ENCODE measurements around the gene RGP1.

The RGP1 gene

GRCh38 chr9:35757226-35757891 lies 8.3 kb downstream of the RGP1 start:
- peak overlapping the region; percentile 91 for H3K27ac Mint-ChIP-seq
- H3K27me3 Mint-ChIP-seq, result peaks cover 3% of the 10 kb centered on the region
- peak; percentile 40 for DNase-seq
- H3K4me3 Mint-ChIP-seq, result peak overlapping the region; percentile 90
- no peaks in the 10 kb centered on the region for H3K9me3 Mint-ChIP-seq
- CTCF ChIA-PET, result interaction anchor here (0.8 to 4.4 kb wide), 10 partner anchors 10 to 78 kb away, joined by 3 to 25 read pairs (median 4); partner anchors contain the start of genes CREB3, GBA2, SPAG8 and TLN1
- H3K4me1 Mint-ChIP-seq, result peaks cover 45% of the 10 kb centered on the region
- peaks cover 23% of the 10 kb centered on the region for H3K36me3 Mint-ChIP-seq

GRCh38 chr9:35757892-35758275 lies 8.8 kb downstream of the RGP1 start:
- no peaks in the 10 kb centered on the region for H3K9me3 Mint-ChIP-seq
- no peak for DNase-seq
- peaks cover 3% of the 10 kb centered on the region for H3K27me3 Mint-ChIP-seq
- CTCF ChIA-PET, result no interaction called here
- no peak overlapping the region for H3K27ac Mint-ChIP-seq
- H3K36me3 Mint-ChIP-seq, result peaks cover 21% of the 10 kb centered on the region
- H3K4me3 Mint-ChIP-seq, result peak overlapping the region; percentile 90
- H3K4me1 Mint-ChIP-seq, result peaks cover 45% of the 10 kb centered on the region

GRCh38 chr9:35758475-35759050 lies 9.5 kb downstream of the RGP1 start:
- no peaks in the 10 kb centered on the region for H3K9me3 Mint-ChIP-seq
- peaks cover 3% of the 10 kb centered on the region for H3K27me3 Mint-ChIP-seq
- peak overlapping the region; percentile 69 for H3K4me3 Mint-ChIP-seq
- CTCF ChIA-PET, result no interaction called here
- DNase-seq, result no peak
- H3K4me1 Mint-ChIP-seq, result peaks cover 45% of the 10 kb centered on the region
- H3K36me3 Mint-ChIP-seq, result peaks cover 16% of the 10 kb centered on the region
- H3K27ac Mint-ChIP-seq, result no peak overlapping the region

- H3K4me3 Mint-ChIP-seq, result no peak overlapping the region
Observed at GRCh38 chr9:35759795-35760194, 10.7 kb downstream of the RGP1 start.

GRCh38 chr9:35760651-35761050 lies 11.6 kb downstream of the RGP1 start:
- Mint-ChIP-seq H3K27me3 (peaks cover 3% of the 10 kb centered on the region), H3K4me1 (peaks cover 44% of the 10 kb centered on the region), H3K9me3 (no peaks in the 10 kb centered on the region), H3K27ac (no peak overlapping the region), H3K4me3 (no peak overlapping the region), H3K36me3 (peaks cover 15% of the 10 kb centered on the region)
- no peak for DNase-seq
- CTCF ChIA-PET, result interaction anchor here (0.8 to 1.4 kb wide), 3 partner anchors 12 to 115 kb away, joined by 3 to 5 read pairs (median 4); partner anchors contain the start of genes GBA2 and RGP1

More at GRCh38 chr9:35759795-35760194, 10.7 kb downstream of the RGP1 start:
- peaks cover 45% of the 10 kb centered on the region for H3K4me1 Mint-ChIP-seq
- H3K9me3 Mint-ChIP-seq, result no peaks in the 10 kb centered on the region
- H3K36me3 Mint-ChIP-seq, result peaks cover 15% of the 10 kb centered on the region
- H3K27ac Mint-ChIP-seq, result no peak overlapping the region
- CTCF ChIA-PET, result interaction anchor here (0.8 to 1.2 kb wide), 2 partner anchors 16 to 115 kb away, joined by 3 to 4 read pairs; no protein-coding TSS in a partner anchor
- no peak for DNase-seq
- peaks cover 3% of the 10 kb centered on the region for H3K27me3 Mint-ChIP-seq

GRCh38 chr9:35763181-35763580 lies 14.1 kb downstream of the RGP1 start:
- no peak overlapping the region for H3K27ac Mint-ChIP-seq
- no peaks in the 10 kb centered on the region for H3K27me3 Mint-ChIP-seq
- H3K4me1 Mint-ChIP-seq, result peaks cover 25% of the 10 kb centered on the region
- DNase-seq, result no peak
- CTCF ChIA-PET, result no interaction called here
- H3K4me3 Mint-ChIP-seq, result no peak overlapping the region
- H3K9me3 Mint-ChIP-seq, result no peaks in the 10 kb centered on the region
- H3K36me3 Mint-ChIP-seq, result peaks cover 13% of the 10 kb centered on the region

- DNase-seq, result no peak
- H3K36me3 Mint-ChIP-seq, result peaks cover 13% of the 10 kb centered on the region
- H3K4me1 Mint-ChIP-seq, result peaks cover 19% of the 10 kb centered on the region
- no peak overlapping the region for H3K27ac Mint-ChIP-seq
- no peak overlapping the region for H3K4me3 Mint-ChIP-seq
- no peaks in the 10 kb centered on the region for H3K27me3 Mint-ChIP-seq
- CTCF ChIA-PET, result no interaction called here
- no peaks in the 10 kb centered on the region for H3K9me3 Mint-ChIP-seq
Observed at GRCh38 chr9:35763803-35764202, 14.7 kb downstream of the RGP1 start.

- H3K9me3 Mint-ChIP-seq, result no peaks in the 10 kb centered on the region
- peaks cover 3% of the 10 kb centered on the region for H3K36me3 Mint-ChIP-seq
- CTCF ChIA-PET, result interaction anchor here (0.7 to 1.1 kb wide), 2 partner anchors 10 to 55 kb away, joined by 3 to 4 read pairs; no protein-coding TSS in a partner anchor
- no peak overlapping the region for H3K4me3 Mint-ChIP-seq
- H3K27ac Mint-ChIP-seq, result no peak overlapping the region
- H3K27me3 Mint-ChIP-seq, result no peaks in the 10 kb centered on the region
- no peaks in the 10 kb centered on the region for H3K4me1 Mint-ChIP-seq
- DNase-seq, result no peak
Observed at GRCh38 chr9:35766997-35767396, 17.9 kb downstream of the RGP1 start.

- Mint-ChIP-seq H3K36me3 (peaks cover 3% of the 10 kb centered on the region), H3K4me1 (no peaks in the 10 kb centered on the region), H3K27ac (no peak overlapping the region), H3K4me3 (no peak overlapping the region), H3K9me3 (no peaks in the 10 kb centered on the region), H3K27me3 (no peaks in the 10 kb centered on the region)
- DNase-seq, result no peak
- CTCF ChIA-PET, result interaction anchor here (0.6 to 1.1 kb wide), 2 partner anchors 10 to 55 kb away, joined by 3 to 4 read pairs; no protein-coding TSS in a partner anchor
Observed at GRCh38 chr9:35767458-35767857, 18.4 kb downstream of the RGP1 start.

GRCh38 chr9:35769763-35770162 lies 20.7 kb downstream of the RGP1 start:
- no peaks in the 10 kb centered on the region for H3K27me3 Mint-ChIP-seq
- no peaks in the 10 kb centered on the region for H3K36me3 Mint-ChIP-seq
- no peak for DNase-seq
- no peak overlapping the region for H3K4me3 Mint-ChIP-seq
- no peak overlapping the region for H3K27ac Mint-ChIP-seq
- H3K4me1 Mint-ChIP-seq, result no peaks in the 10 kb centered on the region
- no peaks in the 10 kb centered on the region for H3K9me3 Mint-ChIP-seq
- CTCF ChIA-PET, result interaction anchor here (0.5 kb wide), 1 partner anchor 19 kb away, joined by 3 read pairs; no protein-coding TSS in a partner anchor

GRCh38 chr9:35771075-35771433 lies 22.0 kb downstream of the RGP1 start:
- Mint-ChIP-seq H3K36me3 (no peaks in the 10 kb centered on the region), H3K27ac (no peak overlapping the region), H3K4me3 (no peak overlapping the region), H3K4me1 (no peaks in the 10 kb centered on the region), H3K9me3 (no peaks in the 10 kb centered on the region), H3K27me3 (no peaks in the 10 kb centered on the region)
- CTCF ChIA-PET, result interaction anchor here (0.7 to 2.2 kb wide), 4 partner anchors 17 to 113 kb away, joined by 3 to 9 read pairs (median 4); partner anchors contain the start of genes CCDC107 and RMRP
- no peak for DNase-seq

- Mint-ChIP-seq H3K36me3 (no peaks in the 10 kb centered on the region), H3K27me3 (no peaks in the 10 kb centered on the region), H3K27ac (no peak overlapping the region), H3K4me3 (no peak overlapping the region), H3K4me1 (no peaks in the 10 kb centered on the region), H3K9me3 (no peaks in the 10 kb centered on the region)
- DNase-seq, result no peak
- CTCF ChIA-PET, result interaction anchor here (1.1 to 2.2 kb wide), 2 partner anchors 17 to 19 kb away, joined by 4 to 9 read pairs; no protein-coding TSS in a partner anchor
Observed at GRCh38 chr9:35771534-35771933, 22.4 kb downstream of the RGP1 start.

GRCh38 chr9:35771943-35772342 lies 22.9 kb downstream of the RGP1 start:
- CTCF ChIA-PET, result interaction anchor here (0.8 to 2.2 kb wide), 2 partner anchors 17 to 23 kb away, joined by 5 to 9 read pairs; no protein-coding TSS in a partner anchor
- no peak for DNase-seq
- Mint-ChIP-seq H3K4me1 (no peaks in the 10 kb centered on the region), H3K27me3 (no peaks in the 10 kb centered on the region), H3K9me3 (no peaks in the 10 kb centered on the region), H3K27ac (no peak overlapping the region), H3K36me3 (no peaks in the 10 kb centered on the region), H3K4me3 (no peak overlapping the region)

GRCh38 chr9:35774907-35775635 lies 26.0 kb downstream of the RGP1 start:
- Mint-ChIP-seq H3K4me1 (no peaks in the 10 kb centered on the region), H3K9me3 (no peaks in the 10 kb centered on the region), H3K36me3 (peaks cover 3% of the 10 kb centered on the region), H3K27ac (no peak overlapping the region), H3K27me3 (no peaks in the 10 kb centered on the region), H3K4me3 (no peak overlapping the region)
- DNase-seq, result no peak
- CTCF ChIA-PET, result interaction anchor here (0.8 to 1.8 kb wide), 3 partner anchors 10 to 107 kb away, joined by 3 to 8 read pairs (median 3); no protein-coding TSS in a partner anchor
